Measurements from ENCODE around the gene MEST. TPM values are rescaled to one million over a fixed set of nuclear protein-coding genes. Genes with fewer than 3 reads are reported as not detected.

The MEST gene
- total and polyA plus RNA-seq, 12 donors, result 50.1 to 277 (median 138) TPM

- TF ChIP-seq POLR2A (IDR thresholded peaks at IDR 0.05) (no peak), CTCF (IDR thresholded peaks at IDR 0.05) (no peak)
- Histone ChIP-seq H3K36me3 (replicated peaks in 1 of 2) (no peaks in the 10 kb centered on the region), H3K27me3 (no peaks in the 10 kb centered on the region), H3K27ac (no peak overlapping the region), H3K4me3 (no peak overlapping the region), H3K9me3 (replicated peaks in 1 of 3) (peaks cover 0 to 13% (median 0%) of the 10 kb centered on the region in 3 donors), H3K4me1 (replicated peaks in 1 of 2) (no peaks in the 10 kb centered on the region)
- DNase-seq, result no peak
- intact Hi-C loops (cut with DNase I), result no loop called here
- WGBS, 4 donors, result 84 to 92% (median 87%) methylated on average over 2 of the region's 2 CpGs
Measured at GRCh38 chr7:130454959-130455358, 36.9 kb upstream of the MEST start.

GRCh38 chr7:130458257-130458656 lies 33.6 kb upstream of the MEST start:
- intact Hi-C loops (cut with DNase I), result no loop called here
- Histone ChIP-seq H3K9me3 (replicated peaks in 1 of 3) (peaks cover 0 to 14% (median 0%) of the 10 kb centered on the region in 3 donors), H3K27ac (no peak overlapping the region), H3K36me3 (replicated peaks in 1 of 2) (no peaks in the 10 kb centered on the region), H3K4me3 (no peak overlapping the region), H3K27me3 (no peaks in the 10 kb centered on the region), H3K4me1 (replicated peaks in 1 of 2) (no peaks in the 10 kb centered on the region)
- TF ChIP-seq CTCF (IDR thresholded peaks at IDR 0.05) (no peak), POLR2A (IDR thresholded peaks at IDR 0.05) (no peak)
- DNase-seq, result no peak
- WGBS, 4 donors, result 79 to 84% (median 80%) methylated on average over 2 of the region's 2 CpGs

- no peaks in the 10 kb centered on the region for H3K36me3 ChIP-seq (replicated peaks in 1 of 2)
- intact Hi-C loops (cut with DNase I), result no loop called here
- 38 to 73% (median 50%) methylated on average over 2 of the region's 2 CpGs for WGBS, 4 donors
- peaks cover 0 to 14% (median 0%) of the 10 kb centered on the region in 3 donors for H3K9me3 ChIP-seq (replicated peaks in 1 of 3)
- H3K27ac ChIP-seq, result no peak overlapping the region
- no peak overlapping the region for H3K4me3 ChIP-seq
- no peak for DNase-seq
- no peaks in the 10 kb centered on the region for H3K4me1 ChIP-seq (replicated peaks in 1 of 2)
- H3K27me3 ChIP-seq, result no peaks in the 10 kb centered on the region
- TF ChIP-seq CTCF (IDR thresholded peaks at IDR 0.05) (no peak), POLR2A (IDR thresholded peaks at IDR 0.05) (no peak)
Measured at GRCh38 chr7:130461272-130461671, 30.6 kb upstream of the MEST start.

GRCh38 chr7:130463553-130464434 lies 28.1 kb upstream of the MEST start:
- intact Hi-C loops (cut with DNase I), result no loop called here
- DNase-seq, result no peak
- H3K9me3 ChIP-seq (replicated peaks in 1 of 3), result peaks cover 0 to 12% (median 0%) of the 10 kb centered on the region in 3 donors
- H3K36me3 ChIP-seq (replicated peaks in 1 of 2), result no peaks in the 10 kb centered on the region
- no peaks in the 10 kb centered on the region for H3K4me1 ChIP-seq (replicated peaks in 1 of 2)
- no peaks in the 10 kb centered on the region for H3K27me3 ChIP-seq
- no peak for TF ChIP-seq CTCF (IDR thresholded peaks at IDR 0.05)
- no peak for TF ChIP-seq POLR2A (IDR thresholded peaks at IDR 0.05)
- H3K27ac ChIP-seq, result no peak overlapping the region
- 70 to 83% (median 75%) methylated on average over 4 of the region's 4 CpGs for WGBS, 4 donors
- H3K4me3 ChIP-seq, result no peak overlapping the region
